OCI-LY1 (cell line): Measurements from ENCODE around the gene ENTR1.

Experiments used
- H2AFZ ChIP-seq: fragments of 200-600 bp; sonication (generic), shearing (Covaris generic); 2 replicates; pipeline ENCODE4 v1.6.0; 2014; ENCODE audit warnings: antibody characterized with exemption, mild to moderate bottlenecking, low read length
- H3F3A ChIP-seq: fragments of 200-600 bp; sonication (generic), shearing (Covaris generic); 2 replicates; pipeline ENCODE4 v1.6.0; 2014; ENCODE audit warnings: mild to moderate bottlenecking, antibody characterized with exemption, low read length, moderate library complexity; ENCODE audit not compliant: insufficient read depth
- H3K27ac ChIP-seq: fragments of 200-600 bp; sonication (generic); 2 replicates; pipeline ENCODE4 v1.5.1; 2014; ENCODE audit warnings: low read length, mixed run types, mild to moderate bottlenecking, low read depth; ENCODE audit not compliant: poor library complexity, severe bottlenecking
- H3K27me3 ChIP-seq: fragments of 200-600 bp; sonication (generic); 2 replicates; pipeline ENCODE4 v1.6.0; 2014; ENCODE audit warnings: antibody characterized with exemption, mild to moderate bottlenecking, low read length, moderate library complexity; ENCODE audit not compliant: insufficient read depth
- H3K36me3 ChIP-seq: fragments of 200-600 bp; sonication (generic); 2 replicates; pipeline ENCODE4 v1.6.1; 2014; ENCODE audit warnings: mild to moderate bottlenecking, antibody characterized with exemption, low read length, moderate library complexity, mixed read lengths; ENCODE audit not compliant: insufficient read depth
- H3K4me1 ChIP-seq: fragments of 200-600 bp; sonication (generic); 2 replicates; pipeline ENCODE4 v1.5.1; 2014; ENCODE audit warnings: mild to moderate bottlenecking, low read length, moderate library complexity; ENCODE audit not compliant: insufficient read depth, severe bottlenecking
- H3K4me2 ChIP-seq: fragments of 200-600 bp; sonication (generic), shearing (Covaris generic); 2 replicates; pipeline ENCODE4 v1.6.1; 2014; ENCODE audit warnings: low read length
- H3K4me3 ChIP-seq: fragments of 200-600 bp; sonication (generic); 2 replicates; pipeline ENCODE4 v1.5.1; 2014; ENCODE audit warnings: low read length, low read depth, mild to moderate bottlenecking, mixed read lengths; ENCODE audit not compliant: poor library complexity, severe bottlenecking
- H3K79me2 ChIP-seq: fragments of 200-600 bp; shearing (Covaris generic); 2 replicates; pipeline ENCODE4 v1.6.1; 2016; ENCODE audit warnings: mixed run types, low read length, mixed read lengths; ENCODE audit not compliant: insufficient read depth
- H3K9ac ChIP-seq: fragments of 200-600 bp; sonication (generic), shearing (Covaris generic); 2 replicates; pipeline ENCODE4 v1.6.1; 2014; ENCODE audit warnings: mild to moderate bottlenecking, low read length, mixed read lengths
- H3K9me2 ChIP-seq: fragments of 200-600 bp; sonication (generic), shearing (Covaris generic); 2 replicates; pipeline ENCODE4 v1.6.1; 2014; ENCODE audit warnings: low read depth, mild to moderate bottlenecking, low read length, mixed read lengths
- H3K9me3 ChIP-seq: fragments of 200-600 bp; shearing (Covaris generic); 2 replicates; pipeline ENCODE4 v1.6.1; 2014; ENCODE audit warnings: low read length, mixed read lengths
- H4K20me1 ChIP-seq: fragments of 200-600 bp; sonication (generic), shearing (Covaris generic); 2 replicates; pipeline ENCODE4 v1.6.0; 2016; ENCODE audit warnings: mild to moderate bottlenecking, low read length; ENCODE audit not compliant: insufficient read depth
- CTCF ChIP-seq: fragments of 200-600 bp; sonication (generic), shearing (Covaris generic); IDR thresholded peaks from 2 replicates; pipeline ENCODE4 v1.5.1; 2017; ENCODE audit warnings: mild to moderate bottlenecking, antibody characterized with exemption, low read length, moderate library complexity, mixed read lengths
- EZH2 ChIP-seq: fragments of 200-600 bp; sonication (generic), shearing (Covaris generic); IDR thresholded peaks from 2 replicates; pipeline ENCODE4 v1.8.0; 2017; ENCODE audit warnings: borderline replicate concordance, mixed run types, mild to moderate bottlenecking, antibody characterized with exemption, low read length, moderate library complexity, mixed read lengths

ENTR1 gene

GRCh38 chr9:136430588-136431234, 20.3 kb upstream of the ENTR1 start:
- Histone ChIP-seq H3F3A (no peaks in the 10 kb centered on the region), H3K27ac (no peak overlapping the region), H3K4me2 (no peak overlapping the region), H3K9me3 (no peaks in the 10 kb centered on the region), H3K36me3 (peaks cover 13% of the 10 kb centered on the region), H3K27me3 (no peaks in the 10 kb centered on the region), H4K20me1 (no peaks in the 10 kb centered on the region), H3K9ac (no peak overlapping the region), H2AFZ (no peak overlapping the region), H3K4me1 (no peaks in the 10 kb centered on the region), H3K4me3 (no peak overlapping the region), H3K79me2 (no peaks in the 10 kb centered on the region), H3K9me2 (no peaks in the 10 kb centered on the region)
- TF ChIP-seq CTCF = no peak

GRCh38 chr9:136429683-136430491, 19.5 kb upstream of the ENTR1 start:
- Histone ChIP-seq H3K9me2 (no peaks in the 10 kb centered on the region), H3K4me3 (no peak overlapping the region), H3K9me3 (no peaks in the 10 kb centered on the region), H3K4me1 (no peaks in the 10 kb centered on the region), H3K79me2 (no peaks in the 10 kb centered on the region), H3K4me2 (no peak overlapping the region), H3K36me3 (peaks cover 13% of the 10 kb centered on the region), H3F3A (no peaks in the 10 kb centered on the region), H3K27ac (no peak overlapping the region), H2AFZ (no peak overlapping the region), H3K27me3 (no peaks in the 10 kb centered on the region), H3K9ac (no peak overlapping the region), H4K20me1 (no peaks in the 10 kb centered on the region)
- no peak for TF ChIP-seq CTCF
- TF ChIP-seq EZH2 = no peak

GRCh38 chr9:136429075-136429628, 18.7 kb upstream of the ENTR1 start:
- no peak overlapping the region for H2AFZ ChIP-seq
- no peaks in the 10 kb centered on the region for H3K9me2 ChIP-seq
- no peaks in the 10 kb centered on the region for H3K9me3 ChIP-seq
- H3K36me3 ChIP-seq = peaks cover 19% of the 10 kb centered on the region
- no peak overlapping the region for H3K9ac ChIP-seq
- H3K27me3 ChIP-seq = no peaks in the 10 kb centered on the region
- H3K4me3 ChIP-seq = no peak overlapping the region
- no peak overlapping the region for H3K27ac ChIP-seq
- no peak for TF ChIP-seq EZH2
- no peak for TF ChIP-seq CTCF
- H3K4me2 ChIP-seq = no peak overlapping the region
- no peaks in the 10 kb centered on the region for H3F3A ChIP-seq
- H3K4me1 ChIP-seq = no peaks in the 10 kb centered on the region
- no peaks in the 10 kb centered on the region for H3K79me2 ChIP-seq
- no peaks in the 10 kb centered on the region for H4K20me1 ChIP-seq
